ENCODE results near the gene C14orf132.

The C14orf132 gene

DNA sequence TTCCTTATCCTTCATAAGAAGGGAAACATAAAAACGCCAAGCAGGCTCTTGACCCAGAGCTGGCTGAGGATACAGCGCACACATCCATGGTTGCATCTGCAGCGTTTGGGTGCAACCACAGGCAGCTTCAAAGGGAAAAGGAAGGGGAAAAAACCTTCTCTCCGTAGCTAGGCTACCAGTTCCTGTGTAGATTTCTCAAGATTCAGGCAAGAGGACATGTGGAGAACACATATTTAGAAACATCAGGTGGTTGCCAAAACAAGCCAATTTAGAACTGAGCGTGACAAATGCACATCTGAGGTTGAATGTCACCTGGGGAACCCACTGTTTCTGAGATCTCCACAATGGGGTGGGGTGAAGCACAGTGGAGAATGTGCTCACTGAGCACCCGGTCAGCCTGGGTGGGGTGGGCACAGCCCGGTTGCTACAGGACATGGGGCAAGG lies 87.2 kb downstream of the C14orf132 start:
- ChIA-PET POLR2A (no interaction called here), CTCF (interaction anchor here (1.4 to 2.7 kb wide), 4 partner anchors 8 to 150 kb away, joined by 3 to 14 read pairs (median 7); no protein-coding TSS in a partner anchor)
- no peak for DNase-seq (ENCODE audit: low read depth, low spot score)
- TF ChIP-seq, protein P1, sequence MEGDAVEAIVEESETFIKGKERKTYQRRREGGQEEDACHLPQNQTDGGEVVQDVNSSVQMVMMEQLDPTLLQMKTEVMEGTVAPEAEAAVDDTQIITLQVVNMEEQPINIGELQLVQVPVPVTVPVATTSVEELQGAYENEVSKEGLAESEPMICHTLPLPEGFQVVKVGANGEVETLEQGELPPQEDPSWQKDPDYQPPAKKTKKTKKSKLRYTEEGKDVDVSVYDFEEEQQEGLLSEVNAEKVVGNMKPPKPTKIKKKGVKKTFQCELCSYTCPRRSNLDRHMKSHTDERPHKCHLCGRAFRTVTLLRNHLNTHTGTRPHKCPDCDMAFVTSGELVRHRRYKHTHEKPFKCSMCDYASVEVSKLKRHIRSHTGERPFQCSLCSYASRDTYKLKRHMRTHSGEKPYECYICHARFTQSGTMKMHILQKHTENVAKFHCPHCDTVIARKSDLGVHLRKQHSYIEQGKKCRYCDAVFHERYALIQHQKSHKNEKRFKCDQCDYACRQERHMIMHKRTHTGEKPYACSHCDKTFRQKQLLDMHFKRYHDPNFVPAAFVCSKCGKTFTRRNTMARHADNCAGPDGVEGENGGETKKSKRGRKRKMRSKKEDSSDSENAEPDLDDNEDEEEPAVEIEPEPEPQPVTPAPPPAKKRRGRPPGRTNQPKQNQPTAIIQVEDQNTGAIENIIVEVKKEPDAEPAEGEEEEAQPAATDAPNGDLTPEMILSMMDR (IDR thresholded peaks at IDR 0.05; ENCODE audit: insufficient read depth, low read length, missing control alignments): no peak
- H3K4me3 ChIP-seq (ENCODE audit: low read depth, low read length): no peak overlapping the region

DNA sequence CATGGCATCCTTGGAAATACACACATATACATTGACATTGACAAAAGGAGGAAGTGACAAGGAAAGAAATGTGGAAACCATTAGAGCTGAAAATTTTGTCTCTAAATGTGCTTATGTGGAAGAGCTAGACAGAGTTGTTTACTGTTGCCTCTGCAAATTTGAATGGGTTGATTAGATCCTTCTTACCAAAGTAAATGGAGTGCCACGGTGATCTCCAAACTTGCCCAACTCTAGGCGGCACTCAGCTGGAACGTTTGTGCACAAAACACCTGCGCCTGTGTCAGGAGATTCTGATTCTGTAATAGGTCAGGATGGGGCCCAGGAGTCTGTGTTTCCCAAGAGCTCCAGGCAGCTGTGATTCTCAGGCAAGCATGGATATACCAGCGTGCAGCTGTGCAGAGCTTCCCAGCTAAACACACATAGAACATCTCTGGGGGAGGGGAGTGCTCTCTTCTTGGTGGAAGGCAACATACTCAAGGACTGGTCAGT lies 87.7 kb downstream of the C14orf132 start:
- no peak for DNase-seq (ENCODE audit: low read depth, low spot score)
- TF ChIP-seq, protein P1 (IDR thresholded peaks at IDR 0.05; ENCODE audit: insufficient read depth, low read length, missing control alignments): no peak
- ChIA-PET POLR2A (no interaction called here), CTCF (interaction anchor here (0.9 to 2.7 kb wide), 4 partner anchors 8 to 149 kb away, joined by 3 to 14 read pairs (median 6); no protein-coding TSS in a partner anchor)
- H3K4me3 ChIP-seq (ENCODE audit: low read depth, low read length): no peak overlapping the region

- no peak overlapping the region for H3K4me3 ChIP-seq (ENCODE audit: low read depth, low read length)
- no peak for DNase-seq (ENCODE audit: low read depth, low spot score)
- POLR2A ChIA-PET: no interaction called here
- TF ChIP-seq, protein P1 (IDR thresholded peaks at IDR 0.05; ENCODE audit: insufficient read depth, low read length, missing control alignments): no peak
- CTCF ChIA-PET: no interaction called here
Measured at GRCh38 chr14:96129128-96129736, 90.1 kb downstream of the C14orf132 start.

DNA sequence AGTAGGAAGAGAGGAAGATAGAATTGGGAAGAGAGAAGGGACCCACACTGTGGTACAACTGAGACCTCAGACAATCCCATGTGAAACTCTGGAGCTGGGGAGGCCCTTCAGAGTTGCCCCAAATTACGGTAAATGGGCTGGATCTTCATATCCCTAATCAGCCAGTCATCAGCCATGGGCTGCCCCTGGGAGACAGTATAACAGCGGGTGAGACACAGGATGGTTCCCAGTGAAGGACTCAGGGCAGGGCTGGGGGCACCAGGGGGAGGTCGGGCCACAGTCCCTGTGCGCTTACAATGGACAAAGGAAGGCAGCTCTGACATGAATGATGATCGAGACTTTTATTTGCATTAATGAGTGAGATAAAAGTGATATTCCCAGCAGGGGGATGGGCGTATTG lies 91.2 kb downstream of the C14orf132 start:
- no peak for DNase-seq (ENCODE audit: low read depth, low spot score)
- no peak overlapping the region for H3K4me3 ChIP-seq (ENCODE audit: low read depth, low read length)
- CTCF ChIA-PET: no interaction called here
- TF ChIP-seq, protein P1 (IDR thresholded peaks at IDR 0.05; ENCODE audit: insufficient read depth, low read length, missing control alignments): no peak
- POLR2A ChIA-PET: no interaction called here

DNA sequence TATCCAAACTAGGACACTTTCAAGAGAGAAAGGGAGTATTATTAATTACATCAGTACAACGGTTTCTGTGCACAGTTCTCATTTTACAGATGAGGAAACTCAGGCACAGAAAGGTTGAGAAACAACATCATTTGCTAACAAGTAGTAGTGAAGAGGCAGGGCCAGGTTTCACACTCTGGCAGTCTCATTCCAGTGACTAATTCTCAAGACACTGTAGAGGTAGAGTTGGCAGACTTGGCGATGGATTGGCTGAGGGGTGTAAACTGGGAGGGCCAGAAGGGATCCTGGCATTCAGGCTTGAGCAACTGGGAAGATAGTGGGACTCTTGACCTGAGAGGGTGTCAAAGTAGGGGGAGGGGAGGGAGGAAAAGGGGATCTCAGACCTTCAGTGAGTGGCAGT lies 91.7 kb downstream of the C14orf132 start:
- no peak for DNase-seq (ENCODE audit: low read depth, low spot score)
- ChIA-PET POLR2A (no interaction called here), CTCF (interaction anchor here (1.3 to 1.5 kb wide), 2 partner anchors 10 to 13 kb away, joined by 3 to 4 read pairs; no protein-coding TSS in a partner anchor)
- TF ChIP-seq, protein P1 (IDR thresholded peaks at IDR 0.05; ENCODE audit: insufficient read depth, low read length, missing control alignments): no peak
- H3K4me3 ChIP-seq (ENCODE audit: low read depth, low read length): no peak overlapping the region

DNA sequence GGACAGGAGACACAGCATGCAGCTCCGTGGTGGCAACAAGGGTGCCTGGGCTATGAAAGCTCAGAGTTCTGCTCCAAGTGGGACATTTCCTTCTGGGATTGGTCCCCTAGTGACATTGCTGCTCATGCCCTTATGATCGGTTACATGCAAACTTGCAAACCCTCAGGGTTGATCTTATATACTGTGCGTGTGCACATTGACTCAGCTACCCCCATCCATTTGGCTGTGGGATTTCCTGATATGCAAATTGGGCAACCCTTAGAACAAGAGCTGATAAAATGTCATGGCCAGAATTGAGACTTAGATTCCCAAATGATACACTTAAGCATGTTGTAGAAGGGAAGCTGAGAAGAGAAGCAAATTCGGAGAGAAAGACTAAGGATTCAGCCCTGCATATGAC lies 92.7 kb downstream of the C14orf132 start:
- TF ChIP-seq, protein P1 (IDR thresholded peaks at IDR 0.05; ENCODE audit: insufficient read depth, low read length, missing control alignments): no peak
- POLR2A ChIA-PET: interaction anchor here (0.6 kb wide), 1 partner anchor 1492 kb away, joined by 3 read pairs; no protein-coding TSS in a partner anchor
- CTCF ChIA-PET: interaction anchor here (1.3 to 1.5 kb wide), 3 partner anchors 11 to 14 kb away, joined by 3 to 4 read pairs (median 3); no protein-coding TSS in a partner anchor
- no peak for DNase-seq (ENCODE audit: low read depth, low spot score)
- no peak overlapping the region for H3K4me3 ChIP-seq (ENCODE audit: low read depth, low read length)
